Astrocyte (in vitro differentiated cells and primary cell): ENCODE results near the gene ARIH1. TPM values are rescaled to one million over a fixed set of nuclear protein-coding genes. Genes with fewer than 3 reads are reported as not detected.

Source experiments
- DNase-seq: peaks from one replicate; pipeline ENCODE4 v3.0.0-alpha.2; 2010; ENCODE audit warnings: low read depth
- FAIRE-seq: peaks from 2 replicates; lab custom pipeline; 2011; peaks lifted over from hg19 to GRCh38; lab: Jason Lieb, UNC
- H2AFZ ChIP-seq: 2 replicates; pipeline ENCODE4 v1.6.0; 2012; ENCODE audit warnings: low read depth, low read length, inconsistent platforms
- H3K27ac ChIP-seq: 2 replicates; pipeline ENCODE4 v1.5.1; 2011; ENCODE audit warnings: low read depth, low read length, inconsistent platforms
- H3K27me3 ChIP-seq: 2 replicates; pipeline ENCODE4 v1.6.0; 2011; ENCODE audit warnings: low read length, inconsistent platforms; ENCODE audit not compliant: insufficient read depth
- H3K36me3 ChIP-seq: 2 replicates; pipeline ENCODE4 v1.5.1; 2011; ENCODE audit warnings: low read length, inconsistent platforms; ENCODE audit not compliant: insufficient read depth
- H3K4me1 ChIP-seq: 2 replicates; pipeline ENCODE4 v1.5.1; 2011; ENCODE audit warnings: low read length, inconsistent platforms; ENCODE audit not compliant: insufficient read depth
- H3K4me2 ChIP-seq: 2 replicates; pipeline ENCODE4 v1.6.0; 2012; ENCODE audit warnings: low read length, inconsistent platforms
- H3K4me3 ChIP-seq: 2 replicates; pipeline ENCODE4 v1.5.1; 2011; ENCODE audit warnings: low read depth, mild to moderate bottlenecking, low read length, inconsistent platforms; ENCODE audit not compliant: insufficient read depth
- H3K79me2 ChIP-seq: 2 replicates; pipeline ENCODE4 v1.6.0; 2012; ENCODE audit warnings: mild to moderate bottlenecking, low read length, inconsistent platforms; ENCODE audit not compliant: insufficient read depth
- H3K9ac ChIP-seq: 2 replicates; pipeline ENCODE4 v1.6.0; 2012; ENCODE audit warnings: mild to moderate bottlenecking, low read length, inconsistent platforms
- H3K9me3 ChIP-seq: 2 replicates; pipeline ENCODE4 v1.5.1; 2012; ENCODE audit warnings: low read depth, mild to moderate bottlenecking, low read length, inconsistent platforms; ENCODE audit not compliant: insufficient read depth
- H4K20me1 ChIP-seq: 2 replicates; pipeline ENCODE4 v1.6.0; 2012; ENCODE audit warnings: low read length, inconsistent platforms; ENCODE audit not compliant: insufficient read depth
- H3K27ac Mint-ChIP-seq: one replicate; pipeline ENCODE4 v1.8.0; 2021; ENCODE audit warnings: mild to moderate bottlenecking, mixed read lengths; ENCODE audit not compliant: unreplicated experiment
- H3K27me3 Mint-ChIP-seq: one replicate; pipeline ENCODE4 v1.8.0; 2021; ENCODE audit warnings: low read depth, mixed read lengths; ENCODE audit not compliant: unreplicated experiment
- H3K36me3 Mint-ChIP-seq: one replicate; pipeline ENCODE4 v1.8.0; 2021; ENCODE audit warnings: low read depth, mixed read lengths; ENCODE audit not compliant: unreplicated experiment
- H3K4me1 Mint-ChIP-seq: one replicate; pipeline ENCODE4 v1.8.0; 2021; ENCODE audit warnings: low read depth, mixed read lengths; ENCODE audit not compliant: unreplicated experiment
- H3K4me3 Mint-ChIP-seq: one replicate; pipeline ENCODE4 v1.8.0; 2021; ENCODE audit warnings: mild to moderate bottlenecking, moderate library complexity, mixed read lengths; ENCODE audit not compliant: unreplicated experiment
- H3K9me3 Mint-ChIP-seq: one replicate; pipeline ENCODE4 v1.8.0; 2021; ENCODE audit warnings: mild to moderate bottlenecking, mixed read lengths; ENCODE audit not compliant: unreplicated experiment
- EZH2 ChIP-seq: IDR thresholded peaks from 2 replicates; pipeline ENCODE4 v1.6.1; 2012; ENCODE audit warnings: mild to moderate bottlenecking, low read length, inconsistent platforms; ENCODE audit not compliant: insufficient read depth
- total RNA-seq: library from RNA; stranded (reverse); gene quantifications from 2 replicates; pipeline ENCODE4 v1.2.1, GENCODE V29; 2021
- TF ChIP-seq, protein P1 (sequence below): IDR thresholded peaks from 2 replicates; pipeline ENCODE4 v1.5.1; 2011; ENCODE audit warnings: low read depth, mild to moderate bottlenecking, inconsistent platforms, low read length, moderate library complexity; ENCODE audit not compliant: insufficient read depth

The ARIH1 gene
- total RNA-seq, 1 donor from 2014 or later, result 212 TPM

DNA sequence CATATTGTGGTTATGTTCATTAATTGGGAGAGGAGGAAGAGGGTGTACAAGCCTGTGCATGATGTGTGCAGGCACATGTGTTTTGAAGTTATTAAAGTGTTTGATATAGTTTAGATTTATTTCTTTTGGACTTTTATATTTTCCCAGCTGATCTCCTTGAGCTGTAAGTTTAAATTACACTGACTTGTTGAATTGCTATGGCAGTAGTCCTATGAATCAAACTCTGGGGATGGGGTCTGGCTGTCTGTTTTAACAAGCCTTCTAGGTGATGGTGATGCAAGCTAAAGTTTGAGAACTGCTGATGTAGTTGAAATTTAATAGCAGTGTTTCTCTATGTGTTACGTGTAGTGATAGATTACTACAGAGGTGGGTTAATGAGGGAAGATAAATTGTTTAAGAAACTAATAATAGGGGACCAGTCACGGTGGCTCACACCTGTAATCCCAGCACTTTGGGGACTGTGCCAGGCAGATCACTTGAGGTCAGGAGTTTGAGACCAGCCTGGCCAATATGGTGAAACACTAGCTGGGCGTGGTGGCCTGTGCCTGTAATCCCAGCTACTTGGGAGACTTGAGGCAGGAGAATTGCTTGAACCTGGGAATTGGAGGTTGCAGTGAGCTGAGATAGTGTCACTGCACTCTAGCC, 7.0 kb downstream of the ARIH1 start:
- Mint-ChIP-seq H3K27me3 (no peaks in the 10 kb centered on the region), H3K9me3 (no peaks in the 10 kb centered on the region), H3K4me1 (peaks cover 25% of the 10 kb centered on the region), H3K27ac (peak overlapping the region; percentile 24), H3K4me3 (no peak overlapping the region), H3K36me3 (peaks cover 12% of the 10 kb centered on the region)
- no peaks in the 10 kb centered on the region for H3K27me3 ChIP-seq
- H2AFZ ChIP-seq, result no peak overlapping the region
- DNase-seq (no peak), FAIRE-seq (no peak)
- peaks cover 94% of the 10 kb centered on the region for H4K20me1 ChIP-seq
- no peak overlapping the region for H3K9ac ChIP-seq
- no peaks in the 10 kb centered on the region for H3K4me1 ChIP-seq
- H3K9me3 ChIP-seq, result no peaks in the 10 kb centered on the region
- TF ChIP-seq, protein P1, sequence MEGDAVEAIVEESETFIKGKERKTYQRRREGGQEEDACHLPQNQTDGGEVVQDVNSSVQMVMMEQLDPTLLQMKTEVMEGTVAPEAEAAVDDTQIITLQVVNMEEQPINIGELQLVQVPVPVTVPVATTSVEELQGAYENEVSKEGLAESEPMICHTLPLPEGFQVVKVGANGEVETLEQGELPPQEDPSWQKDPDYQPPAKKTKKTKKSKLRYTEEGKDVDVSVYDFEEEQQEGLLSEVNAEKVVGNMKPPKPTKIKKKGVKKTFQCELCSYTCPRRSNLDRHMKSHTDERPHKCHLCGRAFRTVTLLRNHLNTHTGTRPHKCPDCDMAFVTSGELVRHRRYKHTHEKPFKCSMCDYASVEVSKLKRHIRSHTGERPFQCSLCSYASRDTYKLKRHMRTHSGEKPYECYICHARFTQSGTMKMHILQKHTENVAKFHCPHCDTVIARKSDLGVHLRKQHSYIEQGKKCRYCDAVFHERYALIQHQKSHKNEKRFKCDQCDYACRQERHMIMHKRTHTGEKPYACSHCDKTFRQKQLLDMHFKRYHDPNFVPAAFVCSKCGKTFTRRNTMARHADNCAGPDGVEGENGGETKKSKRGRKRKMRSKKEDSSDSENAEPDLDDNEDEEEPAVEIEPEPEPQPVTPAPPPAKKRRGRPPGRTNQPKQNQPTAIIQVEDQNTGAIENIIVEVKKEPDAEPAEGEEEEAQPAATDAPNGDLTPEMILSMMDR, result no peak
- no peak for TF ChIP-seq EZH2
- no peak overlapping the region for H3K4me2 ChIP-seq
- peaks cover 99% of the 10 kb centered on the region for H3K79me2 ChIP-seq
- H3K27ac ChIP-seq, result no peak overlapping the region
- no peak overlapping the region for H3K4me3 ChIP-seq
- no peaks in the 10 kb centered on the region for H3K36me3 ChIP-seq

DNA sequence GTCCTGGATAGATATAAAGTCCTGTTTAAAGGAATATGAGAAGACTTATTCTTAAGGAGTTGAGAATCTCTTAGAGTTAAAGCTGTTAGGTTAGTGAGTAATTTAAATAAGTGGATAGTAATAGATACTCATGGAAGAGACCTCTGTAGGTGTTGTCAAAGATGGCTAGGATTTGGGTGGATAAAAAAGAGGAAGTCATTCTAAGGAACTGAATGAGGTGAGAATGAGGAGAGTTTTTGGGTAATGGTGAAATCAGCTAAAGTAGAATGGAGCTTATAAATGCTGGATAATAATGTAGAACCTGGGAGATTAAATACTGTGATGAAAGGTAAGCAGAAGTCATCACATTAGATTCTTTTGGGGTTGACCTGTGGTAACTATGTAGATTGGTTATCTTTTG, 8.1 kb downstream of the ARIH1 start:
- Mint-ChIP-seq H3K9me3 (no peaks in the 10 kb centered on the region), H3K4me1 (peaks cover 18% of the 10 kb centered on the region), H3K27ac (no peak overlapping the region), H3K4me3 (no peak overlapping the region), H3K36me3 (peaks cover 12% of the 10 kb centered on the region), H3K27me3 (no peaks in the 10 kb centered on the region)
- Histone ChIP-seq H3K4me2 (no peak overlapping the region), H3K27me3 (no peaks in the 10 kb centered on the region), H3K27ac (no peak overlapping the region), H3K4me3 (no peak overlapping the region), H3K36me3 (no peaks in the 10 kb centered on the region), H3K9ac (no peak overlapping the region), H3K4me1 (peaks cover 7% of the 10 kb centered on the region), H2AFZ (no peak overlapping the region), H4K20me1 (peaks cover 94% of the 10 kb centered on the region), H3K9me3 (no peaks in the 10 kb centered on the region), H3K79me2 (peaks cover 99% of the 10 kb centered on the region)
- TF ChIP-seq, protein P1, result no peak
- TF ChIP-seq EZH2, result no peak
- no peak for FAIRE-seq
- no peak for DNase-seq

DNA sequence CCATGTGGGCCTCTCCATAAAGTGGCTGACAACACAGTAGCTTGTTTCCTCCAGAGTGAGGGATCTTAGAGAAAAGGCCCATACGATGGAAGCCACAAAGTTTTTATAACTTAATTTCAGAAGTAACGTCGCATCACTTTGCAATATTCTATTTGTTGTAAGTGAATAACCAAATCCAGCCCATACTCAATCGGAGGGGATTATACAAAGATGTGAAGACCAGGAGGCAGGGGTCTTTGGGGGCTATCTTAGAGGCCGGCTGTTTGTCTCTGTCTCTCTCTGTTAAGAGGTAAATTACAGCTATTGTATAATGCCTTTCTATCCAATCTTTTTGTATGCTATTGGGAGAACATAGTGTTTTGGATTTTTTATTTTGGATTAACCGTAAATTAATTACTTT, 9.1 kb downstream of the ARIH1 start:
- H3K27ac ChIP-seq, result no peak overlapping the region
- Mint-ChIP-seq H3K27me3 (no peaks in the 10 kb centered on the region), H3K4me1 (peaks cover 25% of the 10 kb centered on the region), H3K9me3 (no peaks in the 10 kb centered on the region), H3K27ac (no peak overlapping the region), H3K36me3 (peaks cover 12% of the 10 kb centered on the region), H3K4me3 (no peak overlapping the region)
- H3K9me3 ChIP-seq, result no peaks in the 10 kb centered on the region
- no peaks in the 10 kb centered on the region for H3K36me3 ChIP-seq
- FAIRE-seq, result no peak
- H3K4me2 ChIP-seq, result no peak overlapping the region
- no peak overlapping the region for H3K4me3 ChIP-seq
- TF ChIP-seq, protein P1, result no peak
- no peak for TF ChIP-seq EZH2
- peaks cover 13% of the 10 kb centered on the region for H3K4me1 ChIP-seq
- H3K27me3 ChIP-seq, result no peaks in the 10 kb centered on the region
- no peak overlapping the region for H3K9ac ChIP-seq
- peaks cover 99% of the 10 kb centered on the region for H3K79me2 ChIP-seq
- H2AFZ ChIP-seq, result no peak overlapping the region
- no peak for DNase-seq
- H4K20me1 ChIP-seq, result peaks cover 94% of the 10 kb centered on the region
